LNCaP clone FGC (cell line): Measurements from ENCODE around the gene EMP3.

ENCODE experiments used
- DNase-seq: peaks from one replicate; pipeline ENCODE4 v3.0.0-alpha.2; 2011; ENCODE audit warnings: low read depth
- H3K4me3 ChIP-seq: 2 replicates; pipeline ENCODE4 v1.5.1; 2011; ENCODE audit warnings: mild to moderate bottlenecking, low read depth, low read length, control low read depth
- CTCF ChIP-seq: IDR thresholded peaks from 2 replicates; pipeline ENCODE4 v1.5.1; 2012; ENCODE audit warnings: mild to moderate bottlenecking; ENCODE audit not compliant: control insufficient read depth, insufficient read depth; ENCODE audit errors: extremely low read depth

Gene EMP3

GRCh38 chr19:48373567-48373966, 48.2 kb downstream of the EMP3 start:
- TF ChIP-seq CTCF, result no peak
- H3K4me3 ChIP-seq, result no peak overlapping the region
- no peak for DNase-seq

GRCh38 chr19:48378194-48378570, 52.8 kb downstream of the EMP3 start:
- no peak overlapping the region for H3K4me3 ChIP-seq
- DNase-seq, result no peak
- TF ChIP-seq CTCF, result no peak

- no peak for TF ChIP-seq CTCF
- DNase-seq, result no peak
- H3K4me3 ChIP-seq, result no peak overlapping the region
Observed at GRCh38 chr19:48379058-48379457, 53.7 kb downstream of the EMP3 start.
